SK-N-MC (cell line): ENCODE measurements around the gene MAGI1.

Source experiments
- EZH2 ChIP-seq: fragments of 200-600 bp; sonication (generic); IDR thresholded peaks from one replicate; pipeline ENCODE4 v1.6.1; 2017; ENCODE audit warnings: antibody characterized with exemption
- FOXP2 ChIP-seq: optimal IDR thresholded peaks from 2 replicates; pipeline ENCODE3; 2011; ENCODE audit warnings: mild to moderate bottlenecking, moderate library complexity; ENCODE audit not compliant: insufficient read depth; ENCODE audit errors: extremely low read length, control extremely low read depth
- POLR2AphosphoS5 ChIP-seq: IDR thresholded peaks from 2 replicates; pipeline ENCODE4 v1.6.1; 2012; ENCODE audit warnings: mild to moderate bottlenecking, low read depth, low read length, borderline replicate concordance

GRCh38 chr3:65880350-65880749, 158.4 kb downstream of the MAGI1 start:
- no peak for TF ChIP-seq EZH2
- no peak for TF ChIP-seq POLR2AphosphoS5
- no peak for TF ChIP-seq FOXP2
